GM12892 (cell line): Measurements from ENCODE around the gene PSEN1.

Experiments
- POLR2A ChIP-seq: IDR thresholded peaks from 2 replicates; pipeline ENCODE4 v1.6.1; 2011; ENCODE audit warnings: low read depth, low read length, control low read depth
- POLR2AphosphoS5 ChIP-seq: IDR thresholded peaks from 2 replicates; pipeline ENCODE4 v1.6.1; 2011; ENCODE audit warnings: low read depth, low read length, control low read depth
- TAF1 ChIP-seq: IDR thresholded peaks from 2 replicates; pipeline ENCODE4 v1.6.1; 2011; ENCODE audit warnings: low read depth, mild to moderate bottlenecking, control low read depth, low read length, borderline replicate concordance

DNA sequence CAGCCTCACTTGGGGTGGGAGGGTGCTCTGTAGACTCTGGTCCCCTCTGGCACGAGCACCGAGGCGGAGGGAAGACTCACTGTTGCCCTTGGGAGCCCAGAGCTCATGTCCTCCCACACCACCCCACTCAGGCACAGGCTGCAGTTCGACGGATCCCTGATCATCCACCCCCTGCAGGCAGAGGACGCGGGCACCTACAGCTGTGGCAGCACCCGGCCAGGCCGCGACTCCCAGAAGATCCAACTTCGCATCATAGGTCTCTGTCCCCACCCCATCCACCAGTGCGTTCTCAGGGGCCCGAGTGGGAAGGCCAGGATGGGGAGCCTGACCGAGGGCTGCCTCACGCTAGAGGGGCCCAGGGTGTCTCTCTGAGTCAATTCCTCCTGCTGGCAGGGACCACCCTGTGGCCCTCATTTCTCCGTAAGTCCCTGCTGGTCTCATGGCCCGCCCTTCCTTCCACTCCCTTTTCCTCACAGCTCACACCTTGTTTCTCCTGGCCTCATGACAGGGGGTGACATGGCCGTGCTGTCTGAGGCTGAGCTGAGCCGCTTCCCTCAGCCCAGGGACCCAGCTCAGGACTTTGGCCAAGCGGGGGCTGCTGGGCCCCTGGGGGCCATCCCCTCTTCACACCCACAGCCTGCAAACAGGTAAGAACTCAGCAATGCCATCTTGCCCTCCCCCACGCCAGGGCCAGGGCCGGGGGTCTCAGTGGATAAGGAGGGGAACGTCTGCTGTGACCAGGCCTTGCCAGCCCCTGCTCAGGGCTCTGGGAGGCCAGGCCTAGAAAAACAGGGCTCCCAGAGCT, 128.0 kb downstream of the PSEN1 start:
- TF ChIP-seq POLR2AphosphoS5 (no peak), POLR2A (no peak), TAF1 (no peak)
